ENCODE results near the gene CALML6.

GRCh38 chr1:1901641-1902294 is 13.3 kb upstream of the CALML6 start:
- no peak for TF ChIP-seq EZH2phosphoT487 (IDR thresholded peaks at IDR 0.05)
- TF ChIP-seq CTCF (IDR thresholded peaks at IDR 0.05) = no peak

All from neural progenitor cell (in vitro differentiated cells).